Measurements from ENCODE around the gene BRD8.
"Not testable (repeated sequence)": the region's sequence is repeated elsewhere in the genome, so short reads cannot be mapped to it uniquely, and the experiment has no call there.

BRD8 gene

GRCh38 chr5:138178516-138179276 is at the start of gene BRD8, which contains the start of gene KIF20A:
BRD8 (minus strand) TSS chr5:138178630; CDS start chr5:138178614, 16 bp downstream.
KIF20A (plus strand) TSS chr5:138179112; CDS start chr5:138179681, 569 bp downstream.
- DNase-seq (ENCODE audit: low spot score) = peak; percentile 98

GRCh38 chr5:138226910-138227309 is 48.5 kb upstream of the BRD8 start:
- DNase-seq (ENCODE audit: low spot score) = no peak

- DNase-seq (ENCODE audit: low spot score) = no peak
These were observed 46.3 kb upstream of the BRD8 start for GRCh38 chr5:138224712-138225111.

GRCh38 chr5:138223532-138223931 is 45.1 kb upstream of the BRD8 start:
- DNase-seq (ENCODE audit: low spot score) = no peak

GRCh38 chr5:138216799-138217198 is 38.4 kb upstream of the BRD8 start:
- no peak for DNase-seq (ENCODE audit: low spot score)

- DNase-seq (ENCODE audit: low spot score) = peak; percentile 99
These were observed 35.0 kb upstream of the BRD8 start, which contains the start of gene CDC23 for GRCh38 chr5:138213161-138214029. CDC23 (minus strand) TSS chr5:138213323; CDS start chr5:138213312, 11 bp downstream.

- DNase-seq (ENCODE audit: low spot score) = no peak
These were observed 34.4 kb upstream of the BRD8 start for GRCh38 chr5:138212828-138213160.

- DNase-seq (ENCODE audit: low spot score) = no peak
These were observed 32.6 kb upstream of the BRD8 start for GRCh38 chr5:138210985-138211384.

GRCh38 chr5:138193859-138194258 is 15.4 kb upstream of the BRD8 start:
- DNase-seq (ENCODE audit: low spot score) = not testable (repeated sequence)

GRCh38 chr5:138192826-138193225 is 14.4 kb upstream of the BRD8 start:
- no peak for DNase-seq (ENCODE audit: low spot score)

- no peak for DNase-seq (ENCODE audit: low spot score)
These were observed 10.2 kb upstream of the BRD8 start for GRCh38 chr5:138188626-138189025.

GRCh38 chr5:138186002-138186447 is 7.6 kb upstream of the BRD8 start:
- no peak for DNase-seq (ENCODE audit: low spot score)

GRCh38 chr5:138182808-138183207 is 4.4 kb upstream of the BRD8 start:
- DNase-seq (ENCODE audit: low spot score) = no peak

GRCh38 chr5:138180841-138181240 is 2.4 kb upstream of the BRD8 start:
- no peak for DNase-seq (ENCODE audit: low spot score)

- peak; percentile 75 for DNase-seq (ENCODE audit: low spot score)
These were observed 1.9 kb upstream of the BRD8 start for GRCh38 chr5:138180183-138180782.

GRCh38 chr5:138179277-138179857 is 937 bp upstream of the BRD8 start:
- peak; percentile 6 for DNase-seq (ENCODE audit: low spot score)

- peak; percentile 19 for DNase-seq (ENCODE audit: low spot score)
These were observed 402 bp downstream of the BRD8 start for GRCh38 chr5:138177941-138178515.

- no peak for DNase-seq (ENCODE audit: low spot score)
These were observed 8.1 kb downstream of the BRD8 start for GRCh38 chr5:138170299-138170698.

GRCh38 chr5:138169124-138169523 is 9.3 kb downstream of the BRD8 start:
- no peak for DNase-seq (ENCODE audit: low spot score)

- no peak for DNase-seq (ENCODE audit: low spot score)
These were observed 14.7 kb downstream of the BRD8 start for GRCh38 chr5:138163721-138164120.

GRCh38 chr5:138160706-138161105 is 17.7 kb downstream of the BRD8 start:
- no peak for DNase-seq (ENCODE audit: low spot score)

- DNase-seq (ENCODE audit: low spot score) = no peak
These were observed 18.8 kb downstream of the BRD8 start for GRCh38 chr5:138159666-138160065.

Data from kidney tubule cell (primary cell).